Caki2 (cell line): Measurements from ENCODE around the gene NSUN2. TPM values are rescaled to one million over a fixed set of nuclear protein-coding genes. Genes with fewer than 3 reads are reported as not detected.
"Not testable (repeated sequence)": the region's sequence is repeated elsewhere in the genome, so short reads cannot be mapped to it uniquely, and the experiment has no call there.

Experiments used
- DNase-seq: peaks from one replicate; pipeline ENCODE4 v3.0.0-alpha.2; 2015; ENCODE audit warnings: low read depth
- in situ Hi-C: cut with HindIII; loops from 2 replicates; pipeline ENCODE4 v1.10.0; 2016; ENCODE audit warnings: low sequenced_read_pairs, low pct_unique_long_range_greater_than_20kb, mixed read lengths
- total RNA-seq: library from RNA; depleted of rRNA; stranded (reverse); fragments of >200 nt; shearing (Covaris generic); gene quantifications from 2 replicates; pipeline ENCODE4 v1.2.3, GENCODE V29; 2014; ENCODE audit warnings: low replicate concordance

Gene NSUN2
- total RNA-seq, 1 experiment from 2014 or later, result 38.3 TPM

GRCh38 chr5:6574537-6575245, 58.2 kb downstream of the NSUN2 start:
- in situ Hi-C loops, result no loop called here
- no peak for DNase-seq

GRCh38 chr5:6574111-6574510, 58.7 kb downstream of the NSUN2 start:
- in situ Hi-C loops, result no loop called here
- no peak for DNase-seq

- DNase-seq, result no peak
- in situ Hi-C loops, result no loop called here
Observed at GRCh38 chr5:6573651-6574101, 59.2 kb downstream of the NSUN2 start.

- no peak for DNase-seq
- in situ Hi-C loops, result no loop called here
Observed at GRCh38 chr5:6572825-6573380, 59.9 kb downstream of the NSUN2 start.

GRCh38 chr5:6572086-6572824, 60.6 kb downstream of the NSUN2 start:
- DNase-seq, result no peak
- in situ Hi-C loops, result no loop called here

GRCh38 chr5:6571607-6572006, 61.2 kb downstream of the NSUN2 start:
- in situ Hi-C loops, DNase-seq: not testable (repeated sequence)

- in situ Hi-C loops, result no loop called here
- DNase-seq, result no peak
Observed at GRCh38 chr5:6570530-6570929, 62.3 kb downstream of the NSUN2 start.

GRCh38 chr5:6568889-6569288, 64.0 kb downstream of the NSUN2 start:
- in situ Hi-C loops, result no loop called here
- no peak for DNase-seq

- in situ Hi-C loops, result no loop called here
Observed at GRCh38 chr5:6568383-6568782, 64.5 kb downstream of the NSUN2 start.

GRCh38 chr5:6567835-6568234, 65.0 kb downstream of the NSUN2 start:
- DNase-seq, result no peak
- in situ Hi-C loops, result no loop called here

More at GRCh38 chr5:6568383-6568782, 64.5 kb downstream of the NSUN2 start:
- DNase-seq, result no peak

- in situ Hi-C loops, result no loop called here
Observed at GRCh38 chr5:6567068-6567467, 65.8 kb downstream of the NSUN2 start.

GRCh38 chr5:6565492-6565891, 67.4 kb downstream of the NSUN2 start:
- in situ Hi-C loops, result no loop called here
- no peak for DNase-seq

More at GRCh38 chr5:6567068-6567467, 65.8 kb downstream of the NSUN2 start:
- no peak for DNase-seq

GRCh38 chr5:6557807-6558575, 74.9 kb downstream of the NSUN2 start:
- no peak for DNase-seq
- in situ Hi-C loops, result no loop called here

GRCh38 chr5:6556802-6557102, 76.1 kb downstream of the NSUN2 start:
- no peak for DNase-seq
- in situ Hi-C loops, result no loop called here

GRCh38 chr5:6556089-6556801, 76.6 kb downstream of the NSUN2 start:
- in situ Hi-C loops, result no loop called here
- DNase-seq, result no peak

GRCh38 chr5:6554812-6555211, 78.0 kb downstream of the NSUN2 start:
- no peak for DNase-seq
- in situ Hi-C loops, result no loop called here

- in situ Hi-C loops, result no loop called here
- no peak for DNase-seq
Observed at GRCh38 chr5:6553972-6554371, 78.9 kb downstream of the NSUN2 start.

GRCh38 chr5:6552612-6553011, 80.2 kb downstream of the NSUN2 start:
- no peak for DNase-seq
- in situ Hi-C loops, result no loop called here
